GM19043 (cell line): ENCODE measurements around the gene GCNT1.
"Not testable (repeated sequence)": the region's sequence is repeated elsewhere in the genome, so short reads cannot be mapped to it uniquely, and the experiment has no call there.

Experiments
- ATAC-seq: cut with Tn5 transposase; IDR thresholded peaks from one replicate; pipeline ENCODE4 v1.9.1; 2021; ENCODE audit warnings: low read depth; ENCODE audit not compliant: unreplicated experiment

Gene GCNT1

GRCh38 chr9:76530458-76531110, 71.6 kb downstream of the GCNT1 start:
- no peak for ATAC-seq

DNA sequence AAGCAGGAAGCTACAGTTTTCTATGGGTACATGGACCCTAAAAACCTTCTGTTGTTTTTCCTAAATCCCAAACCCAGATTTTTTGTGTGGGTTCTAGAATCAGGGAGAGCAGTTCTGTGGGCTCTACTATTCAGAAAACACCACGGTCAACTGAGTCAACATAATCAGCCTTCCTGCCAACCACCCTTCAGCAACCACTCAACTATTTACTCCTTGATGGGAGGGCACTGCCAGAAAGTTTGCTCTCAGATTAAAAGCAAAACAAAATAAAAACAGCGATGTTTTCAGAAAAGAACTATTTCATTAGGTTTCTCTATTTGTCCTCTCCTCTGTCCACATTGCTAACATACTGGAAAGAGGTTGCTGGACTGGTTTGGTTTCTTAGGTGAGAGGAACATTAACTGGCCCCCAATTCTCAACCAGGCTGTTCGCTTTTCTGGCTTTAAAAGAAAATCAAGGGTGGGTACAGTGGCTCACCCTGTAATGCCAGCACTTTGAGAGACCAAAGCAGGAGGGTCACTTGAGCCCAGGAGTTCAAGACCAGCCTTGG, 72.3 kb downstream of the GCNT1 start:
- ATAC-seq: no peak

- not testable (repeated sequence) for ATAC-seq
Measured at GRCh38 chr9:76532877-76533276, 73.9 kb downstream of the GCNT1 start.

DNA sequence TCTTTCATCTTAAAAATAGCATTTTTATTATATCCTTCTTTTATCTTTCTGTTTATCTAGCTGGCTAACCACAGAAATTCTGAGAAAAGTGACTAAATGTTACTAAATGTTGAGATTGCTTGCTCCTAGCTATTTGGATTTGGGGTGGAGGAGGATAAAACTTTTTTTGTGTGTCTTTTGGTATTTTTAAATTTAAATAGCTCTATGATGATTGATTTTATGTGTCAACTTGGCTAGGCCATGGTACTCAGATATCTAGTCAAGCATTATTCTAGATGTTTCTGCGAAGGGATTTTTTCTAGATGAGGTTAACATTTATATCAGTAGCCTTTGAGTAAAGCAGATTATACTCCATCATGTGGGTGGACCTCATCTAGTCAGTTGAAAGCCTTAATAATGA, 75.0 kb downstream of the GCNT1 start:
- ATAC-seq: no peak

DNA sequence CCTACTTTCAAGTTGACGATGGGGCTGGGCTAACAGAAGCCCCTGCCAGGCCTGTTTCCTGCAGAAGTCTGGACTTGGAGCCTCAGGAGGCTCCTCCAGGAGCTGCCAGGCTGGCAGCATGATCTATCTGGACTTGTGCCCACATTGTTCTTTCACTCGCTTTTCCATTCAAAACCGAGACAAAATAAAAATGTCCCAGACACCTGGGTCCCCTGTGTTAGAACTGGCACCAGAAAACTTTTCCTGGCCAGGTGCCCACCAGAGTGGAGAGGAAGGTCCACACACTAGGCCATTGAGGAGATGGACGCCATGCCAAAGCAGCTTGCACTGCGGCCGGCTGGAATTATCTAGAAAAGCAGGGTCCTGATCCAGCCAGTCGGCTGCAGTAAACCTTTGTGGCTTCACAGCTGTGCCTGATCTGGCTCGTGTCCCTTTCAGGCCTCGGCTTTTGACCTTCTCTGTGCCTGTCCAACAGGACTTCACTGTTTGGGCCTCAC, 78.2 kb downstream of the GCNT1 start:
- no peak for ATAC-seq

- ATAC-seq: no peak
Measured at GRCh38 chr9:76539180-76539579, 80.2 kb downstream of the GCNT1 start.

GRCh38 chr9:76542360-76542759, 83.4 kb downstream of the GCNT1 start:
- ATAC-seq: no peak

DNA sequence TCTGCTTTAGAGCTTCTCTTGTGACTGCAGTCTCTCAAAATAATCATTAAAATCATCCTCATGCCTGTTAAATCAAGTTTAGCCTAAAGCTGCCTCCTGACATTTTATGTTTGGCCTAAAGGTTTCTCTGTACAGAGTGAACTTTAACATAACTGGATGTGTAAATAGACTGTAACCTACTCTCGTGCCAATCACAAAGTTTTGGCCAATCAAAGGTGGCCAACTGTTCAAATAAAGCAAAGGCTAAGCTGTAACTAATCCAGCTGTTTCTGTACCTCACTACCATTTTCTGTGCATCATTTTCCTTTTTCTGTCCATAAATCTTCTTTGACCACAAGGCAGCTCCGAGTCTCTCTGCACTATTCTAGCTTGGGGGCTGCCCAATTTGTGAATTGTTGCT, 86.2 kb downstream of the GCNT1 start:
- no peak for ATAC-seq

GRCh38 chr9:76552181-76552580, 93.2 kb downstream of the GCNT1 start:
- ATAC-seq: no peak

DNA sequence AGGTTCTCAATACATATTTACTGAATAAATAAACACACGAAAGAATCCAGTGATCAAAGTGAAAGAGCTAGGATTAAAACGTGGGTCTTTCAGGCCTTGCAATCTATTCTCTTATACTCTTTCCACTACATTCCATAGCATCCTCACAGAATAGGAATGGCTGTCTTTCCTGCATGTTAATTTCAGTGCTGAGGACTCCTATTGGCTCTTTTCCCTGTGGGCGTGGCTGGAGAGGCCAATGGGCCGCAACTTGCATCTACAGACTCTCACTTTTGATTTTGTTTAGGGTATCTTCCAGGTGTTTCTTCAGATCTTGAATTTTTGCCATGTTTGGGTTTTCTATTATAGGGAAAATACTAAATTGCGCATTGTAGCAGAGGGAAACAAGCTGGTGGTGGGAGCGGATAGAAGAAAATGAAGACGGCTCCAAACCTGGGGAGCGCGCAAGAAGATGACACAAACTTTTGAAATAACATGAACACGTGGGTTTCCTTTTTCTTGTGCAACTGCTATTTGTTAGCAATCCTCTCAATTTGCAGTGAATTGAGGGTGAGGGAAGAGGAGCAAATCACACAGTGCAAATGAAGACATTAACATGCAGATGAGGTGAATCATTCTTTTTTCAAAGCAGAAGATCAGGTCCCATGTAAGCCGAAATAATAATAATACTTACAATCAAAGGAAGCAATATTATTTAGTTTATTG, 93.9 kb downstream of the GCNT1 start:
- ATAC-seq: no peak

- ATAC-seq: no peak
Measured at GRCh38 chr9:76553680-76554079, 94.7 kb downstream of the GCNT1 start.
